GM12878 (cell line): Measurements from ENCODE around the gene TMIGD2. TPM values are rescaled to one million over a fixed set of nuclear protein-coding genes. Genes with fewer than 3 reads are reported as not detected.
A peak's percentile ranks its signal among the peaks of the same experiment; 100 is the strongest.

Source experiments
- ATAC-seq: fragments of 200-7000 bp; cut with Tn5 transposase; 3 replicates; pipeline ENCODE4 v1.9.1; 2020; ENCODE audit warnings: mild to moderate bottlenecking, moderate library complexity
- Bru-seq: library from RNA; stranded (reverse); fragments of 400-500 nt; gene quantifications from one replicate; lab custom pipeline; 2021; lab: Mats Ljungman, UMichigan
- BruChase-seq, 2 experiments: library from RNA; stranded (reverse); fragments of 400-500 nt; gene quantifications; one replicate each; lab custom pipeline; 2021; lab: Mats Ljungman, UMichigan
- BruUV-seq: library from RNA; stranded (reverse); fragments of 400-500 nt; replicated peaks from 2 replicates; lab custom pipeline; 2021; lab: Mats Ljungman, UMichigan
- CTCF ChIA-PET: fragments of 300-600 bp; sonication (Branson Sonifier 250); formaldehyde crosslinking; extraction: SDS; loops from one replicate; lab custom pipeline; 2021; ENCODE audit warnings: inconsistent platforms; lab: Yijun Ruan, JAX
- POLR2A ChIA-PET: fragments of 350-600 bp; formaldehyde crosslinking; extraction: SDS; loops from one replicate; lab custom pipeline; 2021; ENCODE audit warnings: inconsistent platforms; lab: Charles Lee
- RAD21 ChIA-PET: fragments of 300-600 bp; sonication (Branson Sonifier 250); formaldehyde crosslinking; loops from one replicate; lab custom pipeline; 2023; ENCODE audit warnings: antibody characterized with exemption; ENCODE audit not compliant: unreplicated experiment; lab: Charles Lee
- SMC1A ChIA-PET: fragments of 300-600 bp; sonication (Branson Sonifier 250); formaldehyde crosslinking; loops from one replicate; lab custom pipeline; 2023; ENCODE audit not compliant: unreplicated experiment, uncharacterized antibody; lab: Charles Lee
- DNase-seq: peaks from one replicate; pipeline ENCODE4 v3.0.0-alpha.2; 2011; ENCODE audit warnings: low read depth, low spot score
- FAIRE-seq: peaks from 3 replicates; lab custom pipeline; 2011; peaks lifted over from hg19 to GRCh38; lab: Jason Lieb, UNC
- H2AFZ ChIP-seq: 2 replicates; pipeline ENCODE4 v1.6.0; 2011; ENCODE audit warnings: low read depth, low read length, control low read depth; ENCODE audit not compliant: control insufficient read depth
- H3K27ac ChIP-seq: 2 replicates; pipeline ENCODE4 v1.5.1; 2011; ENCODE audit warnings: control low read depth; ENCODE audit not compliant: control insufficient read depth, insufficient read depth
- H3K27me3 ChIP-seq, 2 experiments: replicated peaks in 1 of 2; 2 replicates each; pipeline versions ENCODE4 v1.6.0 to v1.6.1; 2011; ENCODE audit warnings: low read length in 1 of 2; ENCODE audit not compliant: control insufficient read depth in 2 of 2, insufficient read depth in 2 of 2
- H3K36me3 ChIP-seq, 2 experiments: 2 replicates each; pipeline ENCODE4 v1.5.1; 2011; ENCODE audit warnings: low read length in 1 of 2; ENCODE audit not compliant: control insufficient read depth in 2 of 2, insufficient read depth in 2 of 2
- H3K4me1 ChIP-seq: 2 replicates; pipeline ENCODE4 v1.6.1; 2011; ENCODE audit warnings: mild to moderate bottlenecking, low read length, moderate library complexity, mixed read lengths; ENCODE audit not compliant: control insufficient read depth, insufficient read depth
- H3K4me2 ChIP-seq: 2 replicates; pipeline ENCODE4 v1.6.0; 2011; ENCODE audit warnings: control low read depth; ENCODE audit not compliant: control insufficient read depth, insufficient read depth
- H3K4me3 ChIP-seq: fragments of 200-600 bp; sonication (generic); 2 replicates; pipeline ENCODE4 v1.5.1; 2016
- H3K79me2 ChIP-seq: 2 replicates; pipeline ENCODE4 v1.6.0; 2011; ENCODE audit warnings: low read length; ENCODE audit not compliant: control insufficient read depth, insufficient read depth
- H3K9ac ChIP-seq: 2 replicates; pipeline ENCODE4 v1.8.0; 2011; ENCODE audit warnings: low read length, control low read depth, mixed read lengths; ENCODE audit not compliant: control insufficient read depth, insufficient read depth
- H3K9me3 ChIP-seq: replicated peaks from 3 replicates; pipeline ENCODE4 v1.5.1; 2011; ENCODE audit warnings: mild to moderate bottlenecking, low read length; ENCODE audit not compliant: control insufficient read depth, insufficient read depth
- H4K20me1 ChIP-seq: 2 replicates; pipeline ENCODE4 v1.6.0; 2011; ENCODE audit not compliant: control insufficient read depth, insufficient read depth
- NFXL1 ChIP-seq: fragments of 450-650 bp; IDR thresholded peaks from 2 replicates; pipeline ENCODE4 v1.6.1; 2017; ENCODE audit warnings: antibody characterized with exemption, mild to moderate bottlenecking, borderline replicate concordance
- PML ChIP-seq: IDR thresholded peaks from 2 replicates; pipeline ENCODE4 v1.6.1; 2012; ENCODE audit warnings: low read length, inconsistent platforms
- RAD51 ChIP-seq: fragments of 450-650 bp; IDR thresholded peaks from 2 replicates; pipeline ENCODE4 v1.6.1; 2016; ENCODE audit warnings: moderate library complexity, mild to moderate bottlenecking, inconsistent platforms
- RUNX3 ChIP-seq: IDR thresholded peaks from 2 replicates; pipeline ENCODE4 v1.6.1; 2012; ENCODE audit warnings: low read length, inconsistent platforms
- SMAD1 ChIP-seq: fragments of 450-650 bp; IDR thresholded peaks from 2 replicates; pipeline ENCODE4 v1.6.1; 2018; ENCODE audit warnings: mild to moderate bottlenecking, low read depth; ENCODE audit not compliant: partially characterized antibody
- SUPT20H ChIP-seq: IDR thresholded peaks from 2 replicates; pipeline ENCODE4 v1.6.1; 2011; ENCODE audit warnings: low read depth, mild to moderate bottlenecking, low read length, moderate library complexity, borderline replicate concordance; ENCODE audit not compliant: control insufficient read depth
- SUZ12 ChIP-seq: fragments of 200-600 bp; sonication (generic); IDR thresholded peaks from one replicate; pipeline ENCODE4 v1.6.1; 2018; ENCODE audit warnings: antibody characterized with exemption, mild to moderate bottlenecking; ENCODE audit not compliant: unreplicated experiment
- TAF1 ChIP-seq: IDR thresholded peaks from 2 replicates; pipeline ENCODE4 v1.6.1; 2011; ENCODE audit warnings: mild to moderate bottlenecking, low read depth, low read length, borderline replicate concordance
- TCF3 ChIP-seq: IDR thresholded peaks from 2 replicates; pipeline ENCODE4 v1.6.1; 2012; ENCODE audit warnings: low read depth, mild to moderate bottlenecking, low read length, borderline replicate concordance; ENCODE audit not compliant: insufficient read depth
- WGBS: methylation state at CpG from one replicate; pipeline ENCODE4 v1.1.6; 2016; ENCODE audit warnings: low lambda C conversion rate; ENCODE audit not compliant: insufficient replicate concordance, insufficient coverage; ENCODE audit errors: missing lambda C conversion rate; 5-methylcytosine and 5-hydroxymethylcytosine counted together
- in situ Hi-C: fragments of 300-500 bp; cut with MboI; formaldehyde crosslinking; loops from 9 replicates; pipeline ENCODE4 v1.14.3; 2018; ENCODE audit warnings: mixed read lengths
- intact Hi-C: fragments of 100-400 bp; cut with micrococcal nuclease; formaldehyde crosslinking; loops from one replicate; pipeline ENCODE4 v1.14.2; 2022; ENCODE audit not compliant: unreplicated experiment
- long read RNA-seq, 2 experiments: library from polyadenylated mRNA; unstranded; transcript quantifications; one replicate each; pipeline ENCODE4 v2.0.0, GENCODE V29; 2019 to 2020
- polyA minus RNA-seq, 3 experiments: library from RNA; depleted of rRNA, polyadenylated mRNA; stranded (reverse); fragments of >200 nt; gene quantifications; 2 replicates each; pipeline ENCODE4 v1.2.3, GENCODE V29; 2011
- polyA plus RNA-seq, 11 experiments: library from polyadenylated mRNA; depleted of rRNA in 4 of 11; unstranded in 6 of 11; stranded (reverse) in 5 of 11; fragments of >200 nt; fragmentation: Nextera tagmentation in 4 of 11; fragmentation: Illumina TruSeq in 1 of 11; extraction: Ambion mirVana in 4 of 11; extraction: Trizol in 1 of 11; gene quantifications; 1 replicate in 1 of 11; 2 replicates in 10 of 11; pipeline versions ENCODE4 v1.2.1 to v1.2.3, GENCODE V29; 2011 to 2016; ENCODE audit warnings: inconsistent platforms in 2 of 11, missing spikeins in 2 of 11, low read depth in 1 of 11
- total RNA-seq, 4 experiments: library from RNA; depleted of rRNA in 3 of 4; stranded (reverse); fragments of >200 nt in 3 of 4; fragmentation: Illumina TruSeq in 1 of 4; extraction: Trizol in 1 of 4; gene quantifications; 2 replicates each; pipeline versions ENCODE4 v1.2.1 to v1.2.3, GENCODE V29; 2013 to 2021
- TF ChIP-seq, protein P1 (sequence below): IDR thresholded peaks from 2 replicates; pipeline ENCODE4 v1.6.1; 2011; ENCODE audit warnings: mild to moderate bottlenecking, low read depth, low read length, moderate library complexity; ENCODE audit not compliant: insufficient replicate concordance
- TF ChIP-seq, protein P2 (sequence below): fragments of 450-650 bp; IDR thresholded peaks from 2 replicates; pipeline ENCODE4 v1.6.1; 2018; ENCODE audit warnings: mild to moderate bottlenecking, low read depth, moderate library complexity; ENCODE audit not compliant: partially characterized antibody
- TF ChIP-seq, protein P3 (sequence below): fragments of 450-650 bp; formaldehyde crosslinking; IDR thresholded peaks from 2 replicates; pipeline ENCODE4 v1.5.0; 2022; ENCODE audit warnings: mild to moderate bottlenecking, missing genetic modification characterization

The TMIGD2 gene, protein sequence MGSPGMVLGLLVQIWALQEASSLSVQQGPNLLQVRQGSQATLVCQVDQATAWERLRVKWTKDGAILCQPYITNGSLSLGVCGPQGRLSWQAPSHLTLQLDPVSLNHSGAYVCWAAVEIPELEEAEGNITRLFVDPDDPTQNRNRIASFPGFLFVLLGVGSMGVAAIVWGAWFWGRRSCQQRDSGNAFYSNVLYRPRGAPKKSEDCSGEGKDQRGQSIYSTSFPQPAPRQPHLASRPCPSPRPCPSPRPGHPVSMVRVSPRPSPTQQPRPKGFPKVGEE
- 0.31 TPM in 1 of 2 replicates, not detected in the other for total RNA-seq (2013; cell fraction: nucleolus; rRNA removed)
- 0.17 TPM in 1 of 2 replicates, not detected in the other for total RNA-seq (2014; rRNA removed)
- total RNA-seq (2014; rRNA removed; fragmentation: Illumina TruSeq; extraction: Trizol): 0.13 TPM in 1 of 2 replicates, not detected in the other
- total RNA-seq (2021): 0.16 TPM in 1 of 2 replicates, not detected in the other
- not detected for polyA plus RNA-seq (2011; ENCODE audit: low read depth)
- polyA plus RNA-seq (2011; rRNA removed): not detected in 2 replicates
- polyA plus RNA-seq (2011; cell fraction: cytosol; rRNA removed): not detected in 2 replicates
- not detected in 2 replicates for polyA plus RNA-seq (2011; cell fraction: nucleus; rRNA removed)
- 0.21 and 0.22 TPM in 2 replicates for polyA plus RNA-seq (2012)
- not detected in 2 replicates for polyA plus RNA-seq (2014; fragmentation: Illumina TruSeq; extraction: Trizol)
- not detected for polyA plus RNA-seq (2014; fragmentation: Nextera tagmentation; extraction: Ambion mirVana)
- 0.09 TPM in 1 of 2 replicates, not detected in the other for polyA plus RNA-seq (2014; rRNA removed)
- under 1 TPM; 0.14 to 0.40 TPM for polyA plus RNA-seq (2016; fragmentation: Nextera tagmentation; extraction: Ambion mirVana)
- polyA minus RNA-seq (2011; rRNA and poly(A)+ RNA removed): not detected in 2 replicates
- not detected in 2 replicates for polyA minus RNA-seq (2011; cell fraction: cytosol; rRNA and poly(A)+ RNA removed)
- polyA minus RNA-seq (2011; cell fraction: nucleus; rRNA and poly(A)+ RNA removed): not detected in 2 replicates
- Bru-seq, nascent RNA: not detected
- percentile 13 among the genes with signal in this experiment for BruChase-seq, experiment 1, labeled RNA remaining after a 6-hour chase
- not detected for BruChase-seq, experiment 2, labeled RNA remaining after a 2-hour chase
- long read RNA-seq, experiment 1: 0 reads
- long read RNA-seq, experiment 2: 0 reads

DNA sequence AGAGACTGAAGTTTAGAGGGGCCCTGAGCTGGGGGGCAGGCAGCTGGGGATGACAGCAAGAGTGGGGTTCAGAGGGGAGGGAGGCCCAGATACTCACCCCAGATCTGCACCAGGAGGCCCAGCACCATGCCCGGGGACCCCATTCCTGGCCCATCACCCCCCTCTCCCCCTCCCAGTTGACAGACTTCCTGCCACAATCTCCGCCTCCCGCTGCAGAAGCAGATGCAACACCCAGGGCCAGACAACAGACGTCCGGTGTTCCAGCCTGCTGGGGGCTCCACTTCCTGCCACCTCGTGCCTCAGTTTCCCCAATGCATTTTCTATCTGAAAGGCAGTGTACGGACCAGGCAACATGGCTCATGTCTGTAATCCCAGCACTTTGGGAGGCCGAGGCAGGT lies at the start of gene TMIGD2:
Gene TMIGD2, minus strand, starts transcription at position 147 of the 398 bp plus-strand sequence. Its CDS starts 4 bp downstream, at position 143.
- ChIA-PET RAD21 (no interaction called here), SMC1A (no interaction called here), CTCF (interaction anchor here (1.6 kb wide), 1 partner anchor 35 kb away, joined by 6 read pairs; no protein-coding TSS in a partner anchor), POLR2A (no interaction called here)
- Histone ChIP-seq H3K4me1 (no peaks in the 10 kb centered on the region), H3K4me2 (no peak within 1 kb of the TSS), H3K9me3 (no peaks in the 10 kb centered on the region), H4K20me1 (no peaks in the 10 kb centered on the region), H3K27me3 (no peaks in the 10 kb centered on the region), H3K27ac (no peak within 1 kb of the TSS), H3K4me3 (no peak within 1 kb of the TSS), H2AFZ (no peak within 1 kb of the TSS), H3K36me3 (no peaks in the 10 kb centered on the region), H3K9ac (no peak within 1 kb of the TSS), H3K79me2 (no peaks in the 10 kb centered on the region)
- in situ Hi-C loops (no loop called here), intact Hi-C loops (no loop called here)
- no TSS peak for BruUV-seq
- no peak for DNase-seq
- FAIRE-seq: no peak
- ATAC-seq: no peak
- WGBS: 19% methylated on average over 8 of the region's 8 CpGs
- no peak for TF ChIP-seq SUPT20H
- TF ChIP-seq PML: no peak
- TF ChIP-seq, protein P1, sequence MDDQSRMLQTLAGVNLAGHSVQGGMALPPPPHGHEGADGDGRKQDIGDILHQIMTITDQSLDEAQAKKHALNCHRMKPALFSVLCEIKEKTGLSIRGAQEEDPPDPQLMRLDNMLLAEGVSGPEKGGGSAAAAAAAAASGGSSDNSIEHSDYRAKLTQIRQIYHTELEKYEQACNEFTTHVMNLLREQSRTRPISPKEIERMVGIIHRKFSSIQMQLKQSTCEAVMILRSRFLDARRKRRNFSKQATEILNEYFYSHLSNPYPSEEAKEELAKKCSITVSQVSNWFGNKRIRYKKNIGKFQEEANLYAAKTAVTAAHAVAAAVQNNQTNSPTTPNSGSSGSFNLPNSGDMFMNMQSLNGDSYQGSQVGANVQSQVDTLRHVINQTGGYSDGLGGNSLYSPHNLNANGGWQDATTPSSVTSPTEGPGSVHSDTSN: no peak
- no peak for TF ChIP-seq RUNX3
- no peak for TF ChIP-seq SUZ12
- no peak for TF ChIP-seq RAD51
- TF ChIP-seq, protein P2, sequence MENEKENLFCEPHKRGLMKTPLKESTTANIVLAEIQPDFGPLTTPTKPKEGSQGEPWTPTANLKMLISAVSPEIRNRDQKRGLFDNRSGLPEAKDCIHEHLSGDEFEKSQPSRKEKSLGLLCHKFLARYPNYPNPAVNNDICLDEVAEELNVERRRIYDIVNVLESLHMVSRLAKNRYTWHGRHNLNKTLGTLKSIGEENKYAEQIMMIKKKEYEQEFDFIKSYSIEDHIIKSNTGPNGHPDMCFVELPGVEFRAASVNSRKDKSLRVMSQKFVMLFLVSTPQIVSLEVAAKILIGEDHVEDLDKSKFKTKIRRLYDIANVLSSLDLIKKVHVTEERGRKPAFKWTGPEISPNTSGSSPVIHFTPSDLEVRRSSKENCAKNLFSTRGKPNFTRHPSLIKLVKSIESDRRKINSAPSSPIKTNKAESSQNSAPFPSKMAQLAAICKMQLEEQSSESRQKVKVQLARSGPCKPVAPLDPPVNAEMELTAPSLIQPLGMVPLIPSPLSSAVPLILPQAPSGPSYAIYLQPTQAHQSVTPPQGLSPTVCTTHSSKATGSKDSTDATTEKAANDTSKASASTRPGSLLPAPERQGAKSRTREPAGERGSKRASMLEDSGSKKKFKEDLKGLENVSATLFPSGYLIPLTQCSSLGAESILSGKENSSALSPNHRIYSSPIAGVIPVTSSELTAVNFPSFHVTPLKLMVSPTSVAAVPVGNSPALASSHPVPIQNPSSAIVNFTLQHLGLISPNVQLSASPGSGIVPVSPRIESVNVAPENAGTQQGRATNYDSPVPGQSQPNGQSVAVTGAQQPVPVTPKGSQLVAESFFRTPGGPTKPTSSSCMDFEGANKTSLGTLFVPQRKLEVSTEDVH: no peak
- TF ChIP-seq, protein P3, sequence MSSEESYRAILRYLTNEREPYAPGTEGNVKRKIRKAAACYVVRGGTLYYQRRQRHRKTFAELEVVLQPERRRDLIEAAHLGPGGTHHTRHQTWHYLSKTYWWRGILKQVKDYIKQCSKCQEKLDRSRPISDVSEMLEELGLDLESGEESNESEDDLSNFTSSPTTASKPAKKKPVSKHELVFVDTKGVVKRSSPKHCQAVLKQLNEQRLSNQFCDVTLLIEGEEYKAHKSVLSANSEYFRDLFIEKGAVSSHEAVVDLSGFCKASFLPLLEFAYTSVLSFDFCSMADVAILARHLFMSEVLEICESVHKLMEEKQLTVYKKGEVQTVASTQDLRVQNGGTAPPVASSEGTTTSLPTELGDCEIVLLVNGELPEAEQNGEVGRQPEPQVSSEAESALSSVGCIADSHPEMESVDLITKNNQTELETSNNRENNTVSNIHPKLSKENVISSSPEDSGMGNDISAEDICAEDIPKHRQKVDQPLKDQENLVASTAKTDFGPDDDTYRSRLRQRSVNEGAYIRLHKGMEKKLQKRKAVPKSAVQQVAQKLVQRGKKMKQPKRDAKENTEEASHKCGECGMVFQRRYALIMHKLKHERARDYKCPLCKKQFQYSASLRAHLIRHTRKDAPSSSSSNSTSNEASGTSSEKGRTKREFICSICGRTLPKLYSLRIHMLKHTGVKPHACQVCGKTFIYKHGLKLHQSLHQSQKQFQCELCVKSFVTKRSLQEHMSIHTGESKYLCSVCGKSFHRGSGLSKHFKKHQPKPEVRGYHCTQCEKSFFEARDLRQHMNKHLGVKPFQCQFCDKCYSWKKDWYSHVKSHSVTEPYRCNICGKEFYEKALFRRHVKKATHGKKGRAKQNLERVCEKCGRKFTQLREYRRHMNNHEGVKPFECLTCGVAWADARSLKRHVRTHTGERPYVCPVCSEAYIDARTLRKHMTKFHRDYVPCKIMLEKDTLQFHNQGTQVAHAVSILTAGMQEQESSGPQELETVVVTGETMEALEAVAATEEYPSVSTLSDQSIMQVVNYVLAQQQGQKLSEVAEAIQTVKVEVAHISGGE (CRISPR knock-in tag): no peak
- TF ChIP-seq SMAD1: no peak
- no peak for TF ChIP-seq TAF1
- no peak for TF ChIP-seq NFXL1
- no peak for TF ChIP-seq TCF3
